GM12865 (cell line): ENCODE data around the gene C11orf98.

Experiments used
- DNase-seq: peaks from one replicate; pipeline ENCODE4 v3.0.0; 2010; ENCODE audit warnings: low read depth
- H3K4me3 ChIP-seq: 2 replicates; pipeline ENCODE4 v1.5.1; 2011; ENCODE audit warnings: mild to moderate bottlenecking, low read depth, low read length, control low read depth
- TF ChIP-seq, protein P1 (sequence below): IDR thresholded peaks from 2 replicates; pipeline ENCODE4 v1.5.1; 2011; ENCODE audit warnings: low read length, control low read depth, low read depth, inconsistent platforms; ENCODE audit not compliant: insufficient read depth; ENCODE audit errors: missing control alignments

The C11orf98 gene

DNA sequence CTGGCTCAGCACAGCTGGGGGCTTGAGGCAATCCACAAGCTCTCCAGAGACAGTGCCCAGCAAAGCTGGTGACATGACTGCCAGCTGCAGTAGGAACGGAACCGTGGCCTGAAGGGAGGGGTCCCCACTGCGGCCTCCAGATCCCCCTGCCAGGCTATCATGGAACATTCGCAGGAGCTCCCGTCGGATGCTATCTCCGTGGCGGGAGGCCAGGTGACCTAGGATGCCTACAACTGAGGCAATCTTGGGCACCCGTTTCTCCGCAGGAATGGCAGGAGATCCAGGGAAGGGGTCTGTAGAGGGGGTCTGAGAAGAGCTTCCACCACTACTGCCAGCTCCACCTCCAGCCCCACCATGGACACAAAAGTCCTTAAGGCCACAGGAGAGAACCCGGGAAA is 16.0 kb downstream of the C11orf98 start:
- DNase-seq, result no peak
- no peak overlapping the region for H3K4me3 ChIP-seq
- TF ChIP-seq, protein P1, sequence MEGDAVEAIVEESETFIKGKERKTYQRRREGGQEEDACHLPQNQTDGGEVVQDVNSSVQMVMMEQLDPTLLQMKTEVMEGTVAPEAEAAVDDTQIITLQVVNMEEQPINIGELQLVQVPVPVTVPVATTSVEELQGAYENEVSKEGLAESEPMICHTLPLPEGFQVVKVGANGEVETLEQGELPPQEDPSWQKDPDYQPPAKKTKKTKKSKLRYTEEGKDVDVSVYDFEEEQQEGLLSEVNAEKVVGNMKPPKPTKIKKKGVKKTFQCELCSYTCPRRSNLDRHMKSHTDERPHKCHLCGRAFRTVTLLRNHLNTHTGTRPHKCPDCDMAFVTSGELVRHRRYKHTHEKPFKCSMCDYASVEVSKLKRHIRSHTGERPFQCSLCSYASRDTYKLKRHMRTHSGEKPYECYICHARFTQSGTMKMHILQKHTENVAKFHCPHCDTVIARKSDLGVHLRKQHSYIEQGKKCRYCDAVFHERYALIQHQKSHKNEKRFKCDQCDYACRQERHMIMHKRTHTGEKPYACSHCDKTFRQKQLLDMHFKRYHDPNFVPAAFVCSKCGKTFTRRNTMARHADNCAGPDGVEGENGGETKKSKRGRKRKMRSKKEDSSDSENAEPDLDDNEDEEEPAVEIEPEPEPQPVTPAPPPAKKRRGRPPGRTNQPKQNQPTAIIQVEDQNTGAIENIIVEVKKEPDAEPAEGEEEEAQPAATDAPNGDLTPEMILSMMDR, result no peak

DNA sequence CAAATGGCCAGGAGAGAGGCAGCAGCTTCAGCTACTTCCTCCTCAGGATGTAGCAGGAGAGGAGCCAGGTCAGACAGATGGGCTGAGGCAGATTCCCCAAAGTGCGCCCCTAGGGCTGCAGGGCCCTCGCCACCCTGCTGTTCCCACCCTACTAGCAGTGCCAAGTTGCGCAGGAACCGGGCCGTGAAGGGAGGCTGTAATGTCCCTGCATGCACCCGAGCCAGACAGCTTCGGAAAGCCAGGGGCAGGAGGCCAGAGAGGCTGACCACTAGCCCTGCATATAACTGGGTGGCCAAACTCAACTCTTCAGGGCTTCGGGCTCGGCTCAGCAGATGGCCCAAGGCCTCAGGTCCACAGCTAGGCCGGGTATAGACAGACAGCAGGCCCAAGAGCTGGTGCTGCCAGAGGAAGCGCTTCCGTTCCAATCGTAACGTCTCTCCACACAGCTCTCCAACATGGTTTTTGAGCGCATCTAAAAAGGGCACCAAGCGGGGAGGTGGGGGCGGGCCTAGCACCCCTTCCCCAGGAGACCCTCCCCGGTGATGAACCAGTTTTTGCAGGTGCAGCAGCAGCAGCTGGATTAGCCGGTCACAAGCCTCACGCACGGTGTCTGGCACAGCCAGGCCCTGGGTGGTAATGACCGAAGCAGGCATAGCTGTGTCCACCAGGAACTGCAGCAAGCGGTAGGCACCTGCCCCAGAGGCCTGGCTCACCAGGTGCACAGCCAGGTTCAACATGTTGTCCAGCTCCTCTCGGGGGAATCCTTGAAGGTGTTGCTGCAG is 16.6 kb downstream of the C11orf98 start:
- no peak overlapping the region for H3K4me3 ChIP-seq
- no peak for DNase-seq
- TF ChIP-seq, protein P1, result no peak

DNA sequence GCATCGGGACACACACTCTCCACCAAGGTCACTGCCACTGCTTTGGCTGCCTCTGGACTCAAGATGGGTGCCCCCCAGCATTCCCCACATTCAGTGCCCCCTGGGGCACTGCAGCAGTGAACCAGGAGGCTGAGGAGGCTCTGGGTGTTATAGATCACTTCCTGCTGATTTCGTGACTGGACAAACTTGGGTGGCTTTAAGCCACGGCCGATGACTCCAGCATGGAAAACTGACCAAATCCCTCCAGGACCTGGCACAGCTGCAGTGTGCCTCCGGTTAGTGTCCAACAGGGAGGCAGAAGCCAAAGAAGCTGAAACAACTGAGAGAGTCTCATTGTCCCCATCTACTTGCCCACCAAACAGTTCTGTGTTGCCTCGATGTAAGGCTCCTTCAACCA is 17.4 kb downstream of the C11orf98 start:
- no peak overlapping the region for H3K4me3 ChIP-seq
- DNase-seq, result no peak
- TF ChIP-seq, protein P1, result no peak

DNA sequence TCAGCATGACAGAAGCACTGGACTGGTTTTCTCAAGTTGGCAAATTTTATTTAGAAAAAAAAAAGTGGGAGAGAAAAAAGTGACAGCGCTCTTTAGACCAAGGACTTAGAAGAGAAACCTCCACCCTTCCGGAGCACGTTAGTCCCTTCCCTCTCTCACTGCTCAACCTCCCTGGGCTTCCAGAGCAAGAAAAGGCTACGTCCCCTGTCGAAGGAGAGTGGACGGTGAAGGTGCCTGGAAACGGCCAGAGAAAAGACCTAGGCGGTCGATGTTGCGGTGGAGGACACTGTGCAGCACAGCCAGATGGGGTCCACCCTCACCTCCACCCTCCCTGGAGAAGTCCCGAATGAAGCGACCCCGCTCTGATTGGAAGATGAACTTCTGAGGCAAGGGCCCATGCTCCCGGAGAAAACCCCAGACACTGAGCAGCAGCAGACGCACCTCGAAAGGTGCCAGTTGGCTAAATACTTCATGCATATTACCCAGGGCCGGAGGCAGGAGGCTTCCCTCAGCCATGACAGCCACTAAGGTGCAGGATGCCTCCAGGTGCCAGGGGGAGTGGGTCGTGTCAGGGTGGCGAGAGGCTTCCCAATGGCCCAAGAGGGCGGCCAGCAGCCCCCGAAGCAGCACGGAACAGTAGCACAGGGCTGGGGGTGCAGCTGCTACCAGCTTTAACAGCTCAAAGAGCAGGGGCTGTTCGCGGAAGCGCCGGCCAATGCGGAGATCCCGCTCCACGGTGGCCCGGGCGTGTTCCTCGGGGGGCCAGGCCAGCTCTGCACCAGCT is 18.0 kb downstream of the C11orf98 start:
- no peak for DNase-seq
- TF ChIP-seq, protein P1, result no peak
- H3K4me3 ChIP-seq, result no peak overlapping the region

DNA sequence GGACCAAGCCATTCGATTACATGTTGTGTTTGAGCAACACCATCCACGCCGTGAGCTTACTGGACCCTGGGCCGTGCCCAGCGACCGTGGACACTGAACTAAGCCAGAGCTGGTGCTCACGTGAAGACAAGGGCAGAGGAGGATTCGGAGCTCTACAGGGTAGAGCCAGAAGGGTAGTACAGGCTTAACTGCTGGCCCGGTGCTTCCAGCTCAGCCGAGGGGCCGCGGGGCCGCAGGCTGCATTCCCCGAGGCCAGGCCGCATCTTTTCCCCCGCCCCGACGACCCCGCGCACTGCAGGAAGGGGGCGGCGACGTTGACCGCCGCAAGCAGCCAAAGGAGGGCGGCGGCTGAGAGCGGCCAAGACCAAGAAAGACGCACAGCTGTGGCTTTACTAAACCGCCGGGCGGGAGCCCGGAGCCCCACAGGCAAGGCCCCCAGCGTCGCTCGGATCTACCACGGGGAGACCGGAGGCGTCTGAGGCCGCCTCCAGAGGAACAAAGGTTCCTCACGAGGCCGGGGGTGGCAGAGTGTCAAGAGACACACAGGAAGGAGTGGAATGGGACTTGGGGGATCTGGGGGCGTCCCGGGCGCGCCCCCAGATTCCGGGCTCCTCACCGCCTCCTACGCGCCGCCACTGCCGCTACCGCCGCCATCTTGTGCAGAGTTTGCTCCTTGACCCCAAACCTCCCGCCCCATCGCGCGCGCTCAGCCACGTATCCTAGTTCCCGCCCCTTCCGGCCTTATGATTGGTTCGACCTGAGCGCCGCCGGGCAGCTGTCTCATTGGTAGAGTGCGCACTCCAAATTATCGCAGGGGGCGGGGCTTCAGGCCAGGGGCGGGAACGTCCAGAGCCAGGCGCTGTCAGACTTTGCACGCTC is 18.8 kb downstream of the C11orf98 start, which contains the start of gene GANAB:
GANAB (minus strand) TSS at position 668 of the 879 bp plus-strand sequence; CDS start at position 654, 14 bp downstream.
- TF ChIP-seq, protein P1, result no peak
- DNase-seq, result peak; percentile 98

DNA sequence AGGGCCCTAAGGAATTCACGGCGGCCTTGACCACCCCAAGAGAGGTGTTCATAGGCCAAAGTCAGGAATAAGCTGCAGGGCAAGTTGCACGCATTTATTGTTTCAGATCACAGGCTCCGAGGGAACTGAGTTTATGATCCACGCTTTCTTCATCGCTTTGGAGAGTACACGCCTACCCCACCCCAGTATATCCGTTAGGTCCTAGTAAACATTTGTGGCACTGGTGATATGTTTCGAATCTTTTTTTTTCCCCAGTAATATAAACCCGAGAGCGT is 19.4 kb downstream of the C11orf98 start:
- H3K4me3 ChIP-seq, result peak overlapping the region; percentile 98
- TF ChIP-seq, protein P1, result no peak
- no peak for DNase-seq

More for the DNA sequence above, 18.8 kb downstream of the C11orf98 start, which contains the start of gene GANAB:
- peak within 1 kb of the TSS; percentile 98 for H3K4me3 ChIP-seq
